ENCODE data around the gene PACSIN2. TPM values are rescaled to one million over a fixed set of nuclear protein-coding genes. Genes with fewer than 3 reads are reported as not detected.

Gene PACSIN2
- total RNA-seq, 1 experiment from 2014 or later = 70.5 TPM

DNA sequence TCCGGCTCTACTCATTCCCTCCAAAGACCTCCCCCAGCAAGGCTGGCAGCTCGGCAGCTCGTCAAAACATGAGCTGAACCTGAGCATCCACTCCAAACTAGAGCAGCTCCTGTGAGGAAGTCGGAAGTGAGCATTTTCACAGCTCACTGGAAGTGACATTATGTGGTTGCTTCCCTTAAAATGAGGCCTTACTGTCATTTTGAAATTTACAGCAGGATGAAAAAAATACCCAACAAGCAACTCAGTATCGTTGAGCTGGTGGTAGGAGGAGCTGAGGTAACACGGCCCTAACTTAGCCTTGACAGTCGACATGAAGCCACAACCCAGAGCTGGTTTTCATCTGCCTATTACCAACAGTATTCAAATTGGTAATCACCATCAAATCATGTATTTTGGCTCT is 119.9 kb downstream of the PACSIN2 start:
- POLR2A ChIA-PET = interaction anchor here (1.0 kb wide), 1 partner anchor 222 kb away, joined by 5 read pairs; no protein-coding TSS in a partner anchor

More for the DNA sequence above, 119.9 kb downstream of the PACSIN2 start:
- CTCF ChIA-PET = interaction anchor here (0.6 to 3.6 kb wide), 8 partner anchors 8 to 273 kb away, joined by 3 to 23 read pairs (median 4); partner anchors contain the start of gene PACSIN2
- no peaks in the 10 kb centered on the region for H3K27me3 Mint-ChIP-seq (ENCODE audit: low read depth)
- no peaks in the 10 kb centered on the region for H3K9me3 Mint-ChIP-seq
- ATAC-seq (no peak), DNase-seq (ENCODE audit: low spot score) (no peak)
- peak overlapping the region; percentile 58 for H3K27ac Mint-ChIP-seq
- H3K4me1 Mint-ChIP-seq = peaks cover 27% of the 10 kb centered on the region
- peaks cover 6% of the 10 kb centered on the region; the same call in 1 of the 2 replicates for H3K36me3 Mint-ChIP-seq
- no peak overlapping the region for H3K4me3 Mint-ChIP-seq
- no peak for TF ChIP-seq JAZF1 (CRISPR knock-in tag; IDR thresholded peaks at IDR 0.05)
- TF ChIP-seq, protein P1, sequence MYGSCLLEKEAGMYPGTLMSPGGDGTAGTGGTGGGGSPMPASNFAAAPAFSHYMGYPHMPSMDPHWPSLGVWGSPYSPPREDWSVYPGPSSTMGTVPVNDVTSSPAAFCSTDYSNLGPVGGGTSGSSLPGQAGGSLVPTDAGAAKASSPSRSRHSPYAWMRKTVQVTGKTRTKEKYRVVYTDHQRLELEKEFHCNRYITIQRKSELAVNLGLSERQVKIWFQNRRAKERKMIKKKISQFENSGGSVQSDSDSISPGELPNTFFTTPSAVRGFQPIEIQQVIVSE (CRISPR knock-in tag; IDR thresholded peaks at IDR 0.05; ENCODE audit: borderline replicate concordance) = no peak
- TF ChIP-seq, protein P2, sequence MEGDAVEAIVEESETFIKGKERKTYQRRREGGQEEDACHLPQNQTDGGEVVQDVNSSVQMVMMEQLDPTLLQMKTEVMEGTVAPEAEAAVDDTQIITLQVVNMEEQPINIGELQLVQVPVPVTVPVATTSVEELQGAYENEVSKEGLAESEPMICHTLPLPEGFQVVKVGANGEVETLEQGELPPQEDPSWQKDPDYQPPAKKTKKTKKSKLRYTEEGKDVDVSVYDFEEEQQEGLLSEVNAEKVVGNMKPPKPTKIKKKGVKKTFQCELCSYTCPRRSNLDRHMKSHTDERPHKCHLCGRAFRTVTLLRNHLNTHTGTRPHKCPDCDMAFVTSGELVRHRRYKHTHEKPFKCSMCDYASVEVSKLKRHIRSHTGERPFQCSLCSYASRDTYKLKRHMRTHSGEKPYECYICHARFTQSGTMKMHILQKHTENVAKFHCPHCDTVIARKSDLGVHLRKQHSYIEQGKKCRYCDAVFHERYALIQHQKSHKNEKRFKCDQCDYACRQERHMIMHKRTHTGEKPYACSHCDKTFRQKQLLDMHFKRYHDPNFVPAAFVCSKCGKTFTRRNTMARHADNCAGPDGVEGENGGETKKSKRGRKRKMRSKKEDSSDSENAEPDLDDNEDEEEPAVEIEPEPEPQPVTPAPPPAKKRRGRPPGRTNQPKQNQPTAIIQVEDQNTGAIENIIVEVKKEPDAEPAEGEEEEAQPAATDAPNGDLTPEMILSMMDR (IDR thresholded peaks at IDR 0.05) = no peak
- TF ChIP-seq, protein P3, sequence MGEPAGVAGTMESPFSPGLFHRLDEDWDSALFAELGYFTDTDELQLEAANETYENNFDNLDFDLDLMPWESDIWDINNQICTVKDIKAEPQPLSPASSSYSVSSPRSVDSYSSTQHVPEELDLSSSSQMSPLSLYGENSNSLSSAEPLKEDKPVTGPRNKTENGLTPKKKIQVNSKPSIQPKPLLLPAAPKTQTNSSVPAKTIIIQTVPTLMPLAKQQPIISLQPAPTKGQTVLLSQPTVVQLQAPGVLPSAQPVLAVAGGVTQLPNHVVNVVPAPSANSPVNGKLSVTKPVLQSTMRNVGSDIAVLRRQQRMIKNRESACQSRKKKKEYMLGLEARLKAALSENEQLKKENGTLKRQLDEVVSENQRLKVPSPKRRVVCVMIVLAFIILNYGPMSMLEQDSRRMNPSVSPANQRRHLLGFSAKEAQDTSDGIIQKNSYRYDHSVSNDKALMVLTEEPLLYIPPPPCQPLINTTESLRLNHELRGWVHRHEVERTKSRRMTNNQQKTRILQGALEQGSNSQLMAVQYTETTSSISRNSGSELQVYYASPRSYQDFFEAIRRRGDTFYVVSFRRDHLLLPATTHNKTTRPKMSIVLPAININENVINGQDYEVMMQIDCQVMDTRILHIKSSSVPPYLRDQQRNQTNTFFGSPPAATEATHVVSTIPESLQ (CRISPR knock-in tag; IDR thresholded peaks at IDR 0.05) = no peak
- no peak for TF ChIP-seq ZNF423 (CRISPR knock-in tag; IDR thresholded peaks at IDR 0.05)
- no peak for TF ChIP-seq FOXK1 (CRISPR knock-in tag; IDR thresholded peaks at IDR 0.05)
- no peak for TF ChIP-seq TCF7 (CRISPR knock-in tag; IDR thresholded peaks at IDR 0.05; ENCODE audit: low read depth)
- no peak for TF ChIP-seq GRHL2 (CRISPR knock-in tag; IDR thresholded peaks at IDR 0.05; ENCODE audit: insufficient replicate concordance, severe bottlenecking)
- TF ChIP-seq, protein P4, sequence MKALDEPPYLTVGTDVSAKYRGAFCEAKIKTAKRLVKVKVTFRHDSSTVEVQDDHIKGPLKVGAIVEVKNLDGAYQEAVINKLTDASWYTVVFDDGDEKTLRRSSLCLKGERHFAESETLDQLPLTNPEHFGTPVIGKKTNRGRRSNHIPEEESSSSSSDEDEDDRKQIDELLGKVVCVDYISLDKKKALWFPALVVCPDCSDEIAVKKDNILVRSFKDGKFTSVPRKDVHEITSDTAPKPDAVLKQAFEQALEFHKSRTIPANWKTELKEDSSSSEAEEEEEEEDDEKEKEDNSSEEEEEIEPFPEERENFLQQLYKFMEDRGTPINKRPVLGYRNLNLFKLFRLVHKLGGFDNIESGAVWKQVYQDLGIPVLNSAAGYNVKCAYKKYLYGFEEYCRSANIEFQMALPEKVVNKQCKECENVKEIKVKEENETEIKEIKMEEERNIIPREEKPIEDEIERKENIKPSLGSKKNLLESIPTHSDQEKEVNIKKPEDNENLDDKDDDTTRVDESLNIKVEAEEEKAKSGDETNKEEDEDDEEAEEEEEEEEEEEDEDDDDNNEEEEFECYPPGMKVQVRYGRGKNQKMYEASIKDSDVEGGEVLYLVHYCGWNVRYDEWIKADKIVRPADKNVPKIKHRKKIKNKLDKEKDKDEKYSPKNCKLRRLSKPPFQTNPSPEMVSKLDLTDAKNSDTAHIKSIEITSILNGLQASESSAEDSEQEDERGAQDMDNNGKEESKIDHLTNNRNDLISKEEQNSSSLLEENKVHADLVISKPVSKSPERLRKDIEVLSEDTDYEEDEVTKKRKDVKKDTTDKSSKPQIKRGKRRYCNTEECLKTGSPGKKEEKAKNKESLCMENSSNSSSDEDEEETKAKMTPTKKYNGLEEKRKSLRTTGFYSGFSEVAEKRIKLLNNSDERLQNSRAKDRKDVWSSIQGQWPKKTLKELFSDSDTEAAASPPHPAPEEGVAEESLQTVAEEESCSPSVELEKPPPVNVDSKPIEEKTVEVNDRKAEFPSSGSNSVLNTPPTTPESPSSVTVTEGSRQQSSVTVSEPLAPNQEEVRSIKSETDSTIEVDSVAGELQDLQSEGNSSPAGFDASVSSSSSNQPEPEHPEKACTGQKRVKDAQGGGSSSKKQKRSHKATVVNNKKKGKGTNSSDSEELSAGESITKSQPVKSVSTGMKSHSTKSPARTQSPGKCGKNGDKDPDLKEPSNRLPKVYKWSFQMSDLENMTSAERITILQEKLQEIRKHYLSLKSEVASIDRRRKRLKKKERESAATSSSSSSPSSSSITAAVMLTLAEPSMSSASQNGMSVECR (CRISPR knock-in tag; IDR thresholded peaks at IDR 0.05; ENCODE audit: borderline replicate concordance) = no peak
- TF ChIP-seq ZNF138 (CRISPR knock-in tag; conservative IDR thresholded peaks at IDR 0.05) = no peak
- TF ChIP-seq, protein P5, sequence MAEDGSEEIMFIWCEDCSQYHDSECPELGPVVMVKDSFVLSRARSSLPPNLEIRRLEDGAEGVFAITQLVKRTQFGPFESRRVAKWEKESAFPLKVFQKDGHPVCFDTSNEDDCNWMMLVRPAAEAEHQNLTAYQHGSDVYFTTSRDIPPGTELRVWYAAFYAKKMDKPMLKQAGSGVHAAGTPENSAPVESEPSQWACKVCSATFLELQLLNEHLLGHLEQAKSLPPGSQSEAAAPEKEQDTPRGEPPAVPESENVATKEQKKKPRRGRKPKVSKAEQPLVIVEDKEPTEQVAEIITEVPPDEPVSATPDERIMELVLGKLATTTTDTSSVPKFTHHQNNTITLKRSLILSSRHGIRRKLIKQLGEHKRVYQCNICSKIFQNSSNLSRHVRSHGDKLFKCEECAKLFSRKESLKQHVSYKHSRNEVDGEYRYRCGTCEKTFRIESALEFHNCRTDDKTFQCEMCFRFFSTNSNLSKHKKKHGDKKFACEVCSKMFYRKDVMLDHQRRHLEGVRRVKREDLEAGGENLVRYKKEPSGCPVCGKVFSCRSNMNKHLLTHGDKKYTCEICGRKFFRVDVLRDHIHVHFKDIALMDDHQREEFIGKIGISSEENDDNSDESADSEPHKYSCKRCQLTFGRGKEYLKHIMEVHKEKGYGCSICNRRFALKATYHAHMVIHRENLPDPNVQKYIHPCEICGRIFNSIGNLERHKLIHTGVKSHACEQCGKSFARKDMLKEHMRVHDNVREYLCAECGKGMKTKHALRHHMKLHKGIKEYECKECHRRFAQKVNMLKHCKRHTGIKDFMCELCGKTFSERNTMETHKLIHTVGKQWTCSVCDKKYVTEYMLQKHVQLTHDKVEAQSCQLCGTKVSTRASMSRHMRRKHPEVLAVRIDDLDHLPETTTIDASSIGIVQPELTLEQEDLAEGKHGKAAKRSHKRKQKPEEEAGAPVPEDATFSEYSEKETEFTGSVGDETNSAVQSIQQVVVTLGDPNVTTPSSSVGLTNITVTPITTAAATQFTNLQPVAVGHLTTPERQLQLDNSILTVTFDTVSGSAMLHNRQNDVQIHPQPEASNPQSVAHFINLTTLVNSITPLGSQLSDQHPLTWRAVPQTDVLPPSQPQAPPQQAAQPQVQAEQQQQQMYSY (CRISPR knock-in tag; IDR thresholded peaks at IDR 0.05) = no peak
- TF ChIP-seq, protein P6, sequence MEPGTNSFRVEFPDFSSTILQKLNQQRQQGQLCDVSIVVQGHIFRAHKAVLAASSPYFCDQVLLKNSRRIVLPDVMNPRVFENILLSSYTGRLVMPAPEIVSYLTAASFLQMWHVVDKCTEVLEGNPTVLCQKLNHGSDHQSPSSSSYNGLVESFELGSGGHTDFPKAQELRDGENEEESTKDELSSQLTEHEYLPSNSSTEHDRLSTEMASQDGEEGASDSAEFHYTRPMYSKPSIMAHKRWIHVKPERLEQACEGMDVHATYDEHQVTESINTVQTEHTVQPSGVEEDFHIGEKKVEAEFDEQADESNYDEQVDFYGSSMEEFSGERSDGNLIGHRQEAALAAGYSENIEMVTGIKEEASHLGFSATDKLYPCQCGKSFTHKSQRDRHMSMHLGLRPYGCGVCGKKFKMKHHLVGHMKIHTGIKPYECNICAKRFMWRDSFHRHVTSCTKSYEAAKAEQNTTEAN (CRISPR knock-in tag; IDR thresholded peaks at IDR 0.05) = no peak
- TF ChIP-seq, protein P7, sequence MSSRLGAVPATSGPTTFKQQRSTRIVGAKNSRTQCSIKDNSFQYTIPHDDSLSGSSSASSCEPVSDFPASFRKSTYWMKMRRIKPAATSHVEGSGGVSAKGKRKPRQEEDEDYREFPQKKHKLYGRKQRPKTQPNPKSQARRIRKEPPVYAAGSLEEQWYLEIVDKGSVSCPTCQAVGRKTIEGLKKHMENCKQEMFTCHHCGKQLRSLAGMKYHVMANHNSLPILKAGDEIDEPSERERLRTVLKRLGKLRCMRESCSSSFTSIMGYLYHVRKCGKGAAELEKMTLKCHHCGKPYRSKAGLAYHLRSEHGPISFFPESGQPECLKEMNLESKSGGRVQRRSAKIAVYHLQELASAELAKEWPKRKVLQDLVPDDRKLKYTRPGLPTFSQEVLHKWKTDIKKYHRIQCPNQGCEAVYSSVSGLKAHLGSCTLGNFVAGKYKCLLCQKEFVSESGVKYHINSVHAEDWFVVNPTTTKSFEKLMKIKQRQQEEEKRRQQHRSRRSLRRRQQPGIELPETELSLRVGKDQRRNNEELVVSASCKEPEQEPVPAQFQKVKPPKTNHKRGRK (CRISPR knock-in tag; IDR thresholded peaks at IDR 0.05; ENCODE audit: borderline replicate concordance) = no peak
